GM18909 (cell line): ENCODE measurements around the gene HOMER1.
A peak's percentile ranks its signal among the peaks of the same experiment; 100 is the strongest.

ENCODE experiments used
- ATAC-seq: cut with Tn5 transposase; IDR thresholded peaks from one replicate; pipeline ENCODE4 v1.9.1; 2021; ENCODE audit warnings: mild to moderate bottlenecking; ENCODE audit not compliant: unreplicated experiment, poor library complexity

Gene HOMER1, protein sequence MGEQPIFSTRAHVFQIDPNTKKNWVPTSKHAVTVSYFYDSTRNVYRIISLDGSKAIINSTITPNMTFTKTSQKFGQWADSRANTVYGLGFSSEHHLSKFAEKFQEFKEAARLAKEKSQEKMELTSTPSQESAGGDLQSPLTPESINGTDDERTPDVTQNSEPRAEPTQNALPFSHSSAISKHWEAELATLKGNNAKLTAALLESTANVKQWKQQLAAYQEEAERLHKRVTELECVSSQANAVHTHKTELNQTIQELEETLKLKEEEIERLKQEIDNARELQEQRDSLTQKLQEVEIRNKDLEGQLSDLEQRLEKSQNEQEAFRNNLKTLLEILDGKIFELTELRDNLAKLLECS

GRCh38 chr5:79513704-79514390 is at the start of gene HOMER1:
TSS of gene HOMER1 (minus strand) at chr5:79514134. CDS start at chr5:79512774, 1,360 bp downstream.
- ATAC-seq = peak; percentile 58

DNA sequence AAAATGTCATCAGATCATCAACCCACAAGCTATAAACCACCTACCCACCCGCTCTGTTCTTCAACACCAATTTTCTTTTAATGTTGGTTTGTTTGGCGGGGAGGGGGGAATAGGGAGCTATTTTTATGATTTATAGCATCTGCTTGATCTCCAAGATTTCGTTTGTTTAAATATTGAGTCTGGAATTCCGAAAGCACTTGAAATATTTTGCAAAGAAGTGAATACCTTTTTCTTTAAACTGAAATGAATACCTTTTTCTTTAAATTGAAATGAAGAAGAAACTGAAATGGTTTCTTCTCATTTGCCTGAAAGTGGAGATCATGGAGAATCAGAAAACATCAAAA is 49.3 kb upstream of the HOMER1 start:
- no peak for ATAC-seq

- no peak for ATAC-seq
Observed at GRCh38 chr5:79562351-79563246, 48.7 kb upstream of the HOMER1 start.

GRCh38 chr5:79561525-79561893 is 47.6 kb upstream of the HOMER1 start:
- ATAC-seq = peak; percentile 23

- peak; percentile 62 for ATAC-seq
Observed at GRCh38 chr5:79560771-79561524, 47.0 kb upstream of the HOMER1 start.

GRCh38 chr5:79555418-79555817 is 41.5 kb upstream of the HOMER1 start:
- ATAC-seq = no peak

DNA sequence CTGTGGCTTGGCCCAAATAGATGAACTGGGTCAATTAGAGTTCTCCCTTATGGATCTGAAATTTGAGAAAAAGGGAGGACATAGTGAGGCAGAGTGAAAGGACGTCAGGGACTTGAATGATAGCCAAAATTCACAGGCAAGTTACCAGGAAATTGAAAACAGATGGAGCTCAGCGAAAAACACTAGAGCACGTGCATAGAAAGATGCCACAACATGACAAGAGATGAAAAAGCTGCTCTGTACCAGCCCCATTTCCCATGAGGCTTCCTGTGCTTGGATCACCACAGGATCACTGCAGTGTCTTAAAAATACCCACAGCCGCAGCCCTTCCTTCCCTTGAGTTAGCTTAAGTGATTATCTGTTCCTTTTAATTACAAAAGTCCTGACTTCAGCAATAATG is 39.0 kb upstream of the HOMER1 start:
- ATAC-seq = no peak

- no peak for ATAC-seq
Observed at GRCh38 chr5:79547982-79548381, 34.0 kb upstream of the HOMER1 start.

- ATAC-seq = no peak
Observed at GRCh38 chr5:79547429-79547822, 33.5 kb upstream of the HOMER1 start.

DNA sequence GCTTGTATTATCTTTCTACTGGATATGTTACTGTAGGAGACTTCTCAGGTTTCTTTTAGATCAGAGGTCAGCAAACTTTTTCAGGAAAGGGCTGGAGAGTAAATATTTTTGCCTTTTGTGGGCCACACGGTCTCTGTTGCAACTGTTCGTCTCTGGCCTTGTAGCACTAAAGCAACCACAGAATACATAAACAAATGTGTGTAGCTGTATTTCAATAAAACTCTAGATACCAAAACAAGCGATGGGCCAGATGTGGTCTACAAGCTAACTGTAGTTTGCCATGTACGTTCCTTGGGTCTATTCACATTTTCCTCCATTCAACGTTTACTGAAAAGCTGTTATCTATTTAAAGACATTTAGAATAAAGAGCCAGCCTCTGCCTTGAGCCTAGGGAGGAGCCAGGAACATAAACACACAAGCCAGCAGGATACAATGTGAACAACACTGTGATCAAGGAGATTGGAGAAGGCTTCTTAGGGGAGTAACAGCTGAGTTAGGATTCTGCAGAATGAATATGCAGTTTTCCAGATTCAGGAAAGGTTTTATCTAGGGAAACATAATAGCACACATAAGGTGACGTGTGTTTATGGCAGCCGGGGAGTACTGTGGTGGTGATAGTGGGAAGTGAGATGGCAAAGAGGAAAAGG is 33.0 kb upstream of the HOMER1 start:
- no peak for ATAC-seq

- no peak for ATAC-seq
Observed at GRCh38 chr5:79544131-79544530, 30.2 kb upstream of the HOMER1 start.

DNA sequence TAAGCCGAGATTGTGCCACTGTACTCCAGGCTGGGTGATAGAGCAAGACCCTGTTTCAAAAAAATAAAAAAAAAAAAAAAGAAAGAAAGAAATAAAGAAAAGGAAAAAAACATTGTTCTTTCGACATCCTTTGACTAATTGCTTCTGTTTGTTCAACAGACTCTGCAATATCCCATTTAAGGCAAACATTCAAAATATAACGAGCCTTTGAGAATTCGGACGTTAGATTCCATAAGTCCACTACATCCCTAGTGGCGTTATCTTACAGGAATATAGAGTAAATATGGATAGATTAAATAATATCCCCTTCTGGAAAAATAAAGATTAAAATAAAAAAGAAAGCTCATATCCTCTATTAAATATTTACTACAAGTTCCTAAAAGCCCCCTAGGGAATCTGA is 27.0 kb upstream of the HOMER1 start:
- ATAC-seq = no peak

- no peak for ATAC-seq
Observed at GRCh38 chr5:79536193-79536906, 22.4 kb upstream of the HOMER1 start.

- no peak for ATAC-seq
Observed at GRCh38 chr5:79535477-79536192, 21.7 kb upstream of the HOMER1 start.

DNA sequence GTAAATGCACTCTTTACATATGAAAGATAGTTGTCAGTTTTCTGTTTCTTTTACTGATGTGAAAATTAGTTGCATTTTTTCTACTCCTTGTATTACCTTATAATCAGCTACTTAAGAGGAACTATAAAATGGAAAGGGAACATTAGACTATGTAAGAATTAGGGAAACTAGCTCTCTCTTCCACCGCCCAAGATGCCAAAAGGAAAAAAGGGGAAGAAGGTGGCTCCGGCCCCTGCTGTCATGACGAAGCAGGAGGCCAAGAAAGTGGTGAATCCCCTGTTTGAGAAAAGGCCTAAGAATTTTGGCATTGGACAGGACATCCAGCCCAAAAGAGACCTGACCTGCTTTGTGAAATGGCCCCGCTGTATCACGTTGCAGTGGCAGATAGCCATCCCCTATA is 15.2 kb upstream of the HOMER1 start:
- no peak for ATAC-seq

DNA sequence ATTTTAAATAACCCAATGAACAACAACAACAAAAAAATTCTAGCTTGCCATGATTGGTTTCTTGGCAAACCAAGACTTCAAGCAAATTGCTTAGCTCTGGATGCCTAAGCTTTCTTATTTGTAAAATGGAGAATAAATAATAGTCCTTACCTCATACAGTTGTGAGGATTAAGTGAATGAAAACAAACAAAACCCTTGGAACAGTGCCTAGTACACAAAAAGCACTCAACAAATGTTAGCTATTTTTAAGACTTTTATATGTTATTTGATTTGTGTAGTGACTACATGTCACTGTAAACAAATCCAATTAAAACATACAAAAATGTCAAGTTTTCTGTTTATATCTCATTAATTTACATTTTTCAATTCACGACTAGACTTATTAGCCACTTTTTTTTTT is 13.5 kb upstream of the HOMER1 start:
- no peak for ATAC-seq

DNA sequence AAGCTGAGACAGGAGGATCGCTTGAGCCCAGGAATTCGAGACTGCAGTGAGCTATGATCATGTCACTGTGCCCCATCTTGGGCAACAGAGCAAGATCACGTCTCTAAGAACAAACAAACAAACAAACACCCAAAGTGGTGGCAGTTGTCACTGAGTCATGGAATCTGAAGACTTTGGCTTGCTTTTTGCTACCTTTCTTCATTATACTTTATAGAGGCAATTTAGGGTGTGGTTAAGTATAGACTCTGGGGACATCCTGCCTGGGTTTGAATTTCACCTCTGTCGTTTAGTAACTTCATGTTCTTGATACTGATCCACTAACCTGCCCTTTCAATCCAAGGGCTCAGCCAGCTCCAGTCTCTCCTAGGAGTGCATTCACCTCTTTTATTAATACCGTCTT is 13.0 kb upstream of the HOMER1 start:
- ATAC-seq = no peak

DNA sequence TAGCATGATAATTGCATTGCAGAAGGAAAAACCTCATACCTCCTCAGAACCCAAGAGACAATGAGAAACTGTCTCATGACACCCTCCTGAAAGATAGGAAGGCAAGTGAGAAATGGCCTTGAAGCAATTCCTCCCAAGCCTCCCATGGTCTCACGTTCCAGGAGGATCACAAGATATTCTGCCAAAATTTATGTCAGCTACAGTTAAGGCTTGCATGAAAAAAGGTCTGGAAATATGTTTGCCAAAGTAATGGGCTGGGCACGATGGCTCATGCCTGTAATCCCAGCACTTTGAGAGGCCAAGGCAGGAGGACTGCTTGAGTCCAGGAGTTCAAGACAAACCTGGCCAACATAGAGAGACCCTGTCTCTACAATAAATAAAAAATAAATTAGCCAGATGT is 12.6 kb upstream of the HOMER1 start:
- ATAC-seq = no peak

- ATAC-seq = no peak
Observed at GRCh38 chr5:79521156-79521555, 7.2 kb upstream of the HOMER1 start.
